ENCODE measurements around the gene KIF21B.

DNA sequence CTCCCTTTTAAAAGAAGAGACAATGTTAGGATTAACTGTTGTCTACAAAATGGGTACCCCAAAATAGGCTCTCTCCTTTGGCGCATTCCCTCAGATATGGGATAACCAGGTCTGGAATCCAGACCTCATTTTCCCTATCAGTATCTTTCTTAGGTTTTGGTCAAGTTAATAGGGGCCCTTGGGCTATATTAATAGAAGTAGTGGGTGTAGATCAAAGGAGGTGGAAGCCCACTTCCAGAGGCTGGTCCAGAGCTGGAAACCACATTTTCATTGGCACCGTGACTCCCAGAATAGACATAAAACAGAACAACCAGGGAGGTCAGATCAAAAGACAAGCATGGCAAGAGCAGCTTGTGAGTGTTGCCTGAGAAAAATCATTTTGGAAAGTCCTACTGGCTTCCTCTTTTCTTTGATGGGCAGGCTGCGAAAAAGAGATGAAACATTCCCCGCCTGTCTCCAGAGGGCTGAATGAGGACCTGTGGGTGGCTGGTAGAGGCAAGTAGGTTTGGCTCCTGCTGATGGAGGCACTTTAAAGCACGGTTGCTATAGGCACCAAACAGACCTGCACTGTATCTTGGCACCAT, 25.8 kb upstream of the KIF21B start:
- TF ChIP-seq, protein P1, sequence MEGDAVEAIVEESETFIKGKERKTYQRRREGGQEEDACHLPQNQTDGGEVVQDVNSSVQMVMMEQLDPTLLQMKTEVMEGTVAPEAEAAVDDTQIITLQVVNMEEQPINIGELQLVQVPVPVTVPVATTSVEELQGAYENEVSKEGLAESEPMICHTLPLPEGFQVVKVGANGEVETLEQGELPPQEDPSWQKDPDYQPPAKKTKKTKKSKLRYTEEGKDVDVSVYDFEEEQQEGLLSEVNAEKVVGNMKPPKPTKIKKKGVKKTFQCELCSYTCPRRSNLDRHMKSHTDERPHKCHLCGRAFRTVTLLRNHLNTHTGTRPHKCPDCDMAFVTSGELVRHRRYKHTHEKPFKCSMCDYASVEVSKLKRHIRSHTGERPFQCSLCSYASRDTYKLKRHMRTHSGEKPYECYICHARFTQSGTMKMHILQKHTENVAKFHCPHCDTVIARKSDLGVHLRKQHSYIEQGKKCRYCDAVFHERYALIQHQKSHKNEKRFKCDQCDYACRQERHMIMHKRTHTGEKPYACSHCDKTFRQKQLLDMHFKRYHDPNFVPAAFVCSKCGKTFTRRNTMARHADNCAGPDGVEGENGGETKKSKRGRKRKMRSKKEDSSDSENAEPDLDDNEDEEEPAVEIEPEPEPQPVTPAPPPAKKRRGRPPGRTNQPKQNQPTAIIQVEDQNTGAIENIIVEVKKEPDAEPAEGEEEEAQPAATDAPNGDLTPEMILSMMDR (IDR thresholded peaks at IDR 0.05), result no peak
- no peak for TF ChIP-seq POLR2A (IDR thresholded peaks at IDR 0.05)
